Measurements from ENCODE around the gene CSK. TPM values are rescaled to one million over a fixed set of nuclear protein-coding genes. Genes with fewer than 3 reads are reported as not detected.

Gene CSK
- total and polyA plus RNA-seq, 2 of the 8 experiments (the other 6 are each of a cell fraction or from before 2014, with no cell fraction given) = 13.7 to 50.2 TPM

DNA sequence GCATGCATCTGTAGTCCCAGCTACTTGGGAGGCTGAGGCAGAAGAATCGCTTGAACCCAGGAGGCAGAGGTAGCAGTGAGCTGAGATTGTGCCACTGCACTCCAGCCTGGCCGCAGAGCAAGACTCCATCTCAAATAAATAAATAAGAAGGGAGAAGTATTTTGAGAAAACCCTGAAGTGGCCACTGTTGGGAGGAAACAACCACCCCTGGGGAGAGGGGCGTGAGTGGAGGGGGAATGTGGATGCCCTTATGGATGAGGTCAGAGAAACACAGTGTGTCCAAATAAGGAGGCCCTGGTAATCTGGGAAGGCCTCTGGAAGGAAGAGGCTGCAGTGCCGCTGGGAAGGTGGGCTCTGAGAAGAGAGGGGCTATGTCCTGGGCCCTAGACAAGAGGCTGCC, 40.4 kb downstream of the CSK start:
- DNase-seq (ENCODE audit: low read depth in 1 of 2, low spot score in 2 of 2) (no peak), FAIRE-seq (no peak)
- no peak overlapping the region for H3K18ac ChIP-seq (ENCODE audit: extremely low read depth, low read length)
- no peaks in the 10 kb centered on the region for H3K79me1 ChIP-seq (ENCODE audit: low read depth, low read length)
- TF ChIP-seq BCL11A (IDR thresholded peaks at IDR 0.05; ENCODE audit: low read depth in 2 of 2, low read length in 2 of 2) (no peak), HDAC6 (IDR thresholded peaks at IDR 0.05; ENCODE audit: low read depth, low read length) (no peak), EZH2 (IDR thresholded peaks at IDR 0.05; ENCODE audit: low read depth, low read length, severe bottlenecking) (no peak), SP2 (IDR thresholded peaks at IDR 0.05; ENCODE audit: low read length) (no peak), MAFK (IDR thresholded peaks at IDR 0.05; ENCODE audit: low read depth, low read length) (no peak), JUND (IDR thresholded peaks at IDR 0.05; ENCODE audit: low read length) (no peak), NANOG (IDR thresholded peaks at IDR 0.05; ENCODE audit: insufficient read depth, low read depth, low read length, poor library complexity, severe bottlenecking) (no peak)
- TF ChIP-seq, protein P1, sequence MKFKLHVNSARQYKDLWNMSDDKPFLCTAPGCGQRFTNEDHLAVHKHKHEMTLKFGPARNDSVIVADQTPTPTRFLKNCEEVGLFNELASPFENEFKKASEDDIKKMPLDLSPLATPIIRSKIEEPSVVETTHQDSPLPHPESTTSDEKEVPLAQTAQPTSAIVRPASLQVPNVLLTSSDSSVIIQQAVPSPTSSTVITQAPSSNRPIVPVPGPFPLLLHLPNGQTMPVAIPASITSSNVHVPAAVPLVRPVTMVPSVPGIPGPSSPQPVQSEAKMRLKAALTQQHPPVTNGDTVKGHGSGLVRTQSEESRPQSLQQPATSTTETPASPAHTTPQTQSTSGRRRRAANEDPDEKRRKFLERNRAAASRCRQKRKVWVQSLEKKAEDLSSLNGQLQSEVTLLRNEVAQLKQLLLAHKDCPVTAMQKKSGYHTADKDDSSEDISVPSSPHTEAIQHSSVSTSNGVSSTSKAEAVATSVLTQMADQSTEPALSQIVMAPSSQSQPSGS (IDR thresholded peaks at IDR 0.05; ENCODE audit: low read length) = no peak
- TF ChIP-seq, protein P2, sequence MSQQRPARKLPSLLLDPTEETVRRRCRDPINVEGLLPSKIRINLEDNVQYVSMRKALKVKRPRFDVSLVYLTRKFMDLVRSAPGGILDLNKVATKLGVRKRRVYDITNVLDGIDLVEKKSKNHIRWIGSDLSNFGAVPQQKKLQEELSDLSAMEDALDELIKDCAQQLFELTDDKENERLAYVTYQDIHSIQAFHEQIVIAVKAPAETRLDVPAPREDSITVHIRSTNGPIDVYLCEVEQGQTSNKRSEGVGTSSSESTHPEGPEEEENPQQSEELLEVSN (IDR thresholded peaks at IDR 0.05) = no peak
- H3K14ac ChIP-seq (ENCODE audit: insufficient read length) = no peak overlapping the region
- H3K4me1 ChIP-seq (replicated peaks in 1 of 4; ENCODE audit: control insufficient read depth in 3 of 4, insufficient read depth in 4 of 4, low read length in 3 of 4) = peaks cover 0 to 14% (median 5%) of the 10 kb centered on the region in 4 experiments; a peak in 5 of 7 replicates
- H2AK5ac ChIP-seq (ENCODE audit: low read depth, low read length) = no peak overlapping the region
- H2BK12ac ChIP-seq (ENCODE audit: low read depth, low read length) = no peak overlapping the region
- H3K4me3 ChIP-seq (ENCODE audit: extremely low read depth in 1 of 4, insufficient read depth in 2 of 4, low read depth in 3 of 4, low read length in 4 of 4) = no peak overlapping the region
- H2BK15ac ChIP-seq (ENCODE audit: low read length) = no peak overlapping the region
- 0 out of 2 replicates have a peak, but pooled peaks cover 4% of the 10 kb centered on the region for H3K23me2 ChIP-seq (ENCODE audit: low read depth, low read length)
- H2AFZ ChIP-seq (ENCODE audit: low read length) = no peak overlapping the region
- H4K91ac ChIP-seq (replicated peaks; ENCODE audit: insufficient read length, low read length) = no peak overlapping the region
- H3K9ac ChIP-seq (replicated peaks in 1 of 4; ENCODE audit: extremely low read depth in 1 of 4, low read depth in 3 of 4, low read length in 3 of 4) = no peak overlapping the region
- WGBS, 2 experiments (ENCODE audit: extremely low coverage in 1 of 2, insufficient coverage in 1 of 2, insufficient read length in 1 of 2, insufficient replicate concordance in 2 of 2, low coverage in 1 of 2, low lambda C conversion rate in 2 of 2, missing lambda C conversion rate in 1 of 2) = 84% methylated on average over 4 of the region's 4 CpGs; no CpG with 5 or more reads in 1 of the 2 experiments
- H3K27me3 ChIP-seq (replicated peaks in 1 of 4; ENCODE audit: control insufficient read depth in 3 of 4, extremely low read depth in 1 of 4, insufficient read depth in 3 of 4, low read length in 3 of 4) = peaks cover 4 to 35% (median 23%) of the 10 kb centered on the region in 4 experiments
- ChIA-PET POLR2A (ENCODE audit: partially characterized antibody) (interaction anchor here (1.2 to 1.8 kb wide), 2 partner anchors 9 to 16 kb away, joined by 3 to 5 read pairs; no protein-coding TSS in a partner anchor), CTCF (ENCODE audit: partially characterized antibody) (interaction anchor here (1.3 to 15.7 kb wide), 3 partner anchors 16 to 51 kb away, joined by 3 to 135 read pairs (median 22); no protein-coding TSS in a partner anchor)
- no peak overlapping the region for H3K4me2 ChIP-seq (ENCODE audit: insufficient read depth in 1 of 2, low read depth in 2 of 2, low read length in 2 of 2)
- H2BK20ac ChIP-seq (ENCODE audit: low read length) = no peak overlapping the region
- H3K79me2 ChIP-seq (ENCODE audit: control insufficient read depth in 1 of 2, insufficient read depth in 2 of 2, low read length in 2 of 2) = no peaks in the 10 kb centered on the region
- no peak overlapping the region for H3K56ac ChIP-seq (replicated peaks; ENCODE audit: insufficient read length, low read depth, low read length)
- no peaks in the 10 kb centered on the region for H4K20me1 ChIP-seq (replicated peaks in 1 of 2; ENCODE audit: control insufficient read depth in 1 of 2, insufficient read depth in 2 of 2, low read length in 2 of 2)
- no peak overlapping the region for H3K4ac ChIP-seq (replicated peaks; ENCODE audit: insufficient read length, low read depth, low read length)
- no peak overlapping the region for H4K5ac ChIP-seq (ENCODE audit: insufficient read length, low read depth, low read length)
- H3K27ac ChIP-seq (ENCODE audit: low read depth, low read length) = no peak overlapping the region
- no peak overlapping the region for H2BK120ac ChIP-seq (replicated peaks; ENCODE audit: low read depth, low read length)
- H3K36me3 ChIP-seq (ENCODE audit: control insufficient read depth in 2 of 4, insufficient read depth in 4 of 4, low read length in 3 of 4) = no peaks in the 10 kb centered on the region
- H3K9me3 ChIP-seq (ENCODE audit: insufficient read depth in 2 of 2, low read depth in 1 of 2, low read length in 1 of 2) = no peaks in the 10 kb centered on the region
- H3K23ac ChIP-seq (ENCODE audit: insufficient read length) = no peak overlapping the region
- H2BK5ac ChIP-seq (ENCODE audit: low read depth, low read length) = no peak overlapping the region
- no peak overlapping the region for H4K8ac ChIP-seq (ENCODE audit: extremely low read depth, insufficient read depth, low read length)
